ENCODE measurements around the gene MICAL2.

- TF ChIP-seq CTCF (IDR thresholded peaks at IDR 0.05) (no peak), POLR2A (IDR thresholded peaks at IDR 0.05) (no peak)
Observed at GRCh38 chr11:12306830-12307229, 196.4 kb downstream of the MICAL2 start.
